CD4-positive, CD25-positive, alpha-beta regulatory T cell (primary cell): ENCODE results near the gene ANAPC16. TPM values are rescaled to one million over a fixed set of nuclear protein-coding genes. Genes with fewer than 3 reads are reported as not detected.
"Not testable (repeated sequence)": the region's sequence is repeated elsewhere in the genome, so short reads cannot be mapped to it uniquely, and the experiment has no call there.

Experiments used
- ATAC-seq, 2 donors: fragments of 150-1000 bp; cut with Tn5 transposase; one replicate each; pipeline ENCODE4 v1.10.0; 2021; ENCODE audit warnings: low read depth in 2 of 2, moderate number of reproducible peaks in 2 of 2, moderate library complexity in 1 of 2
- DNase-seq, 3 donors: peaks; one replicate each; pipeline versions ENCODE4 v3.0.0 to v3.0.0-alpha.2; 2012 to 2022; ENCODE audit warnings: mixed read lengths in 1 of 3
- H3K27ac ChIP-seq: one replicate; pipeline ENCODE4 v1.7.0; 2013; ENCODE audit warnings: mild to moderate bottlenecking, low read length; ENCODE audit not compliant: insufficient read depth, poor library complexity, severe bottlenecking
- H3K27me3 ChIP-seq: one replicate; pipeline ENCODE4 v1.7.0; 2013; ENCODE audit warnings: low read length; ENCODE audit not compliant: control insufficient read depth, insufficient read depth
- H3K36me3 ChIP-seq: one replicate; pipeline ENCODE4 v1.7.0; 2013; ENCODE audit warnings: mild to moderate bottlenecking, low read length, moderate library complexity; ENCODE audit not compliant: control insufficient read depth, insufficient read depth
- H3K4me1 ChIP-seq: 2 replicates; pipeline ENCODE4 v1.7.0; 2013; ENCODE audit warnings: mild to moderate bottlenecking, low read length; ENCODE audit not compliant: insufficient read depth, control insufficient read depth, poor library complexity, severe bottlenecking
- H3K4me3 ChIP-seq: one replicate; pipeline ENCODE4 v1.7.0; 2013; ENCODE audit warnings: low read depth, mild to moderate bottlenecking, low read length, moderate library complexity
- H3K9me3 ChIP-seq, 2 experiments: 1 replicate in 1 of 2; 2 replicates in 1 of 2; pipeline ENCODE4 v1.7.0; 2013; ENCODE audit warnings: low read length in 2 of 2, mild to moderate bottlenecking in 1 of 2, moderate library complexity in 1 of 2; ENCODE audit not compliant: control insufficient read depth in 2 of 2
- H3K27ac Mint-ChIP-seq, 3 donors: one replicate each; pipeline ENCODE4 v1.8.0; 2020 to 2022; ENCODE audit warnings: mild to moderate bottlenecking in 3 of 3, mixed read lengths in 3 of 3, moderate library complexity in 2 of 3
- H3K27me3 Mint-ChIP-seq: one replicate; pipeline ENCODE4 v1.8.0; 2022; ENCODE audit warnings: mild to moderate bottlenecking, mixed read lengths
- H3K36me3 Mint-ChIP-seq: one replicate; pipeline ENCODE4 v1.8.0; 2020; ENCODE audit warnings: mixed read lengths
- H3K4me1 Mint-ChIP-seq, 4 donors: one replicate each; pipeline ENCODE4 v1.8.0; 2020 to 2022; ENCODE audit warnings: mixed read lengths in 4 of 4, mild to moderate bottlenecking in 1 of 4
- H3K4me3 Mint-ChIP-seq, 4 donors: one replicate each; pipeline ENCODE4 v1.8.0; 2020 to 2022; ENCODE audit warnings: mild to moderate bottlenecking in 4 of 4, mixed read lengths in 4 of 4, moderate library complexity in 3 of 4
- H3K9me3 Mint-ChIP-seq, 7 donors: one replicate each; pipeline ENCODE4 v1.8.0; 2020 to 2022; ENCODE audit warnings: mixed read lengths in 7 of 7, mild to moderate bottlenecking in 3 of 7, moderate library complexity in 2 of 7
- polyA plus RNA-seq, 4 donors: library from polyadenylated mRNA; unstranded; fragments of 300-500 nt; fragmentation: Illumina TruSeq; gene quantifications; one replicate each; pipeline ENCODE4 v1.2.3, GENCODE V29; 2021
- total RNA-seq: library from RNA; stranded (reverse); gene quantifications from one replicate; pipeline ENCODE4 v1.2.3, GENCODE V29; 2022

Gene ANAPC16
- total and polyA plus RNA-seq, 5 donors from 2014 or later: 86.6 to 361 (median 285) TPM

GRCh38 chr10:72278668-72279393, 63.0 kb downstream of the ANAPC16 start:
- H3K9me3 Mint-ChIP-seq: no peaks in the 10 kb centered on the region
- ATAC-seq (no peak), DNase-seq (no peak)
- Histone ChIP-seq H3K4me1 (peaks cover 24% of the 10 kb centered on the region), H3K27ac (no peak overlapping the region), H3K36me3 (peaks cover 7% of the 10 kb centered on the region), H3K9me3 (no peaks in the 10 kb centered on the region), H3K4me3 (no peak overlapping the region), H3K27me3 (no peaks in the 10 kb centered on the region)
- H3K27me3 Mint-ChIP-seq: no peaks in the 10 kb centered on the region
- H3K36me3 Mint-ChIP-seq: peaks cover 20% of the 10 kb centered on the region
- peak overlapping the region; percentile 0 to 89 (median 76) for H3K27ac Mint-ChIP-seq
- H3K4me3 Mint-ChIP-seq: peak overlapping the region in 2 of 4 donors; percentile 12 to 82
- peaks cover 17 to 40% (median 20%) of the 10 kb centered on the region in 4 donors for H3K4me1 Mint-ChIP-seq

- H3K9me3 ChIP-seq, H3K4me3 ChIP-seq, ATAC-seq, H3K27ac ChIP-seq, H3K4me3 Mint-ChIP-seq, H3K36me3 ChIP-seq, H3K27me3 ChIP-seq, H3K27me3 Mint-ChIP-seq, DNase-seq, H3K9me3 Mint-ChIP-seq: not testable (repeated sequence)
- H3K4me1 ChIP-seq: peaks cover 24% of the 10 kb centered on the region
- Mint-ChIP-seq H3K36me3 (peaks cover 19% of the 10 kb centered on the region), H3K4me1 (peaks cover 17 to 42% (median 21%) of the 10 kb centered on the region in 4 donors), H3K27ac (peak overlapping the region in 1 of 3 donors; percentile 66)
Observed at GRCh38 chr10:72279587-72279986, 63.8 kb downstream of the ANAPC16 start.

GRCh38 chr10:72283131-72283530, 67.3 kb downstream of the ANAPC16 start:
- H3K27ac Mint-ChIP-seq: no peak overlapping the region
- H3K27me3 Mint-ChIP-seq: no peaks in the 10 kb centered on the region
- H3K4me1 ChIP-seq: peaks cover 21% of the 10 kb centered on the region
- ATAC-seq (no peak), DNase-seq (no peak)
- no peak overlapping the region for H3K4me3 ChIP-seq
- H3K9me3 ChIP-seq: no peaks in the 10 kb centered on the region
- H3K4me3 Mint-ChIP-seq: peak overlapping the region in 2 of 4 donors; percentile 43 to 68
- no peak overlapping the region for H3K27ac ChIP-seq
- H3K27me3 ChIP-seq: no peaks in the 10 kb centered on the region
- H3K36me3 Mint-ChIP-seq: no peaks in the 10 kb centered on the region
- peaks cover 12 to 45% (median 19%) of the 10 kb centered on the region in 4 donors for H3K4me1 Mint-ChIP-seq
- no peaks in the 10 kb centered on the region for H3K9me3 Mint-ChIP-seq
- no peaks in the 10 kb centered on the region for H3K36me3 ChIP-seq

Other genes starting within 250 kb of the ANAPC16 start
- 683 TPM for gene SPOCK2, start 127.5 kb upstream of the ANAPC16 start, total RNA-seq
- 100 to 1,000 TPM; 221 to 321 (median 270) TPM for gene SPOCK2, start 127.5 kb upstream of the ANAPC16 start, polyA plus RNA-seq
- 25.2 TPM for gene ASCC1, start 264 bp downstream of the ANAPC16 start, total RNA-seq
- gene ASCC1, start 264 bp downstream of the ANAPC16 start, polyA plus RNA-seq: 10 to 100 TPM; 20.5 to 28.8 (median 27.2) TPM
- gene DDIT4, start 57.9 kb downstream of the ANAPC16 start, total RNA-seq: 403 TPM
- gene DDIT4, start 57.9 kb downstream of the ANAPC16 start, polyA plus RNA-seq: 100 to 1,000 TPM in 1 of 4 donors, 10 to 100 TPM in 3; 62.1 to 123 (median 76.6) TPM
- 40.2 TPM for gene DNAJB12, start 138.9 kb downstream of the ANAPC16 start, total RNA-seq
- gene DNAJB12, start 138.9 kb downstream of the ANAPC16 start, polyA plus RNA-seq: 10 to 100 TPM; 17.8 to 24.4 (median 19.9) TPM